Endothelial cell of umbilical vein (primary cell): ENCODE results near the gene C6orf136.

Experiments used
- EZH2 ChIP-seq: IDR thresholded peaks from 2 replicates; pipeline ENCODE4 v1.6.1; 2012; ENCODE audit warnings: borderline replicate concordance, low read depth, mild to moderate bottlenecking, moderate library complexity, low read length, inconsistent platforms; ENCODE audit not compliant: severe bottlenecking
- FOS ChIP-seq: IDR thresholded peaks from 2 replicates; pipeline ENCODE4 v1.6.1; 2011; ENCODE audit warnings: mild to moderate bottlenecking, low read length, moderate library complexity, borderline replicate concordance; ENCODE audit not compliant: insufficient read depth
- GATA2 ChIP-seq: IDR thresholded peaks from 2 replicates; pipeline ENCODE4 v1.7.0; 2011; ENCODE audit warnings: low read depth, mild to moderate bottlenecking, moderate library complexity, mixed read lengths, low read length; ENCODE audit not compliant: insufficient read length, insufficient read depth
- JUN ChIP-seq: IDR thresholded peaks from 2 replicates; pipeline ENCODE4 v1.6.1; 2011; ENCODE audit warnings: borderline replicate concordance, low read depth; ENCODE audit not compliant: insufficient read length, insufficient read depth
- MAX ChIP-seq: IDR thresholded peaks from 2 replicates; pipeline ENCODE4 v1.6.1; 2011; ENCODE audit not compliant: insufficient read depth, insufficient read length
- MYC ChIP-seq: IDR thresholded peaks from one replicate; pipeline ENCODE4 v1.6.1; 2011; ENCODE audit warnings: mild to moderate bottlenecking, low read depth, low read length
- POLR2A ChIP-seq: IDR thresholded peaks from 2 replicates; pipeline ENCODE4 v1.6.1; 2012; ENCODE audit warnings: low read depth, mild to moderate bottlenecking, control low read depth, low read length
- POLR2AphosphoS5 ChIP-seq: IDR thresholded peaks from 2 replicates; pipeline ENCODE4 v1.6.1; 2012; ENCODE audit warnings: low read depth, mild to moderate bottlenecking, control low read depth, low read length, moderate library complexity; ENCODE audit not compliant: insufficient read depth
- TF ChIP-seq, protein P1 (sequence below), 2 donors: IDR thresholded peaks; 1 replicate in 1 of 2; 2 replicates in 1 of 2; pipeline ENCODE4 v1.5.1; 2011; ENCODE audit warnings: low read length in 2 of 2, mild to moderate bottlenecking in 2 of 2, moderate library complexity in 2 of 2, control low read depth in 1 of 2, inconsistent platforms in 1 of 2, low read depth in 1 of 2; ENCODE audit not compliant: insufficient read depth in 1 of 2; ENCODE audit errors: extremely low read depth in 1 of 2

DNA sequence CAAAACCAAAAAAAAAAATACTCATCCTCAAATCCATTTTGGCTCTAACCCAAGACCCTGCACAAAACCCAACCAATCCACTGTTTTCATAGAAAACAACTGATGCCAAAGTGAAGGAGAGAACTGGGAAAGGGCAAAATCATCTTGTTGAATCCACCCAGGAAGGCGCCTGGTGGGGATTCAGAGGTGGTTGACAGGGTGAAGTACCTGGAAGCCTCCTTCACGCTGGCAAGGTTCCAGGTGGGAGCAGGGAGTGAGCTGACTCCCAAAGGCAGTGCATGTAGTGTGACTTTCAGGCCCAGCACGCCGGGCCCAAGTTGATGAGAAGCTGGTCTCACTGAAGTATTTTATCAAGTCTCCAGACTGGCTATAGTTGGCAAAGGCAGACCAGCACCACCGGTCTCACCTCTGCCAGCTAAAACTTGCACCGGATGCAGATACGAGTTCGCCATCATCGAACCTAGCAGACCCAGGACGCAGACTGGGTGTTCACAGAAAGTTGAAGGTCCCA, 46.4 kb upstream of the C6orf136 start:
- TF ChIP-seq MAX (no peak), GATA2 (no peak), EZH2 (no peak), MYC (no peak), POLR2AphosphoS5 (peak; percentile 37), POLR2A (peak; percentile 20), FOS (no peak), JUN (no peak)
- TF ChIP-seq, protein P1, sequence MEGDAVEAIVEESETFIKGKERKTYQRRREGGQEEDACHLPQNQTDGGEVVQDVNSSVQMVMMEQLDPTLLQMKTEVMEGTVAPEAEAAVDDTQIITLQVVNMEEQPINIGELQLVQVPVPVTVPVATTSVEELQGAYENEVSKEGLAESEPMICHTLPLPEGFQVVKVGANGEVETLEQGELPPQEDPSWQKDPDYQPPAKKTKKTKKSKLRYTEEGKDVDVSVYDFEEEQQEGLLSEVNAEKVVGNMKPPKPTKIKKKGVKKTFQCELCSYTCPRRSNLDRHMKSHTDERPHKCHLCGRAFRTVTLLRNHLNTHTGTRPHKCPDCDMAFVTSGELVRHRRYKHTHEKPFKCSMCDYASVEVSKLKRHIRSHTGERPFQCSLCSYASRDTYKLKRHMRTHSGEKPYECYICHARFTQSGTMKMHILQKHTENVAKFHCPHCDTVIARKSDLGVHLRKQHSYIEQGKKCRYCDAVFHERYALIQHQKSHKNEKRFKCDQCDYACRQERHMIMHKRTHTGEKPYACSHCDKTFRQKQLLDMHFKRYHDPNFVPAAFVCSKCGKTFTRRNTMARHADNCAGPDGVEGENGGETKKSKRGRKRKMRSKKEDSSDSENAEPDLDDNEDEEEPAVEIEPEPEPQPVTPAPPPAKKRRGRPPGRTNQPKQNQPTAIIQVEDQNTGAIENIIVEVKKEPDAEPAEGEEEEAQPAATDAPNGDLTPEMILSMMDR (IDR thresholded peaks at IDR 0.05; ENCODE audit: extremely low read depth in 1 of 2, insufficient read depth in 1 of 2, low read depth in 1 of 2, low read length in 2 of 2) = no peak
